ENCODE results near the gene EIF1. TPM values are rescaled to one million over a fixed set of nuclear protein-coding genes. Genes with fewer than 3 reads are reported as not detected.

Gene EIF1
- total RNA-seq, 1 experiment from 2014 or later, result 651 TPM

- no peaks in the 10 kb centered on the region for H3K9me3 ChIP-seq (ENCODE audit: control insufficient read depth, low read depth, low read length)
- H3K23me2 ChIP-seq (ENCODE audit: insufficient read length, low read depth, low read length, poor library complexity, severe bottlenecking), result peaks cover 8% of the 10 kb centered on the region
- no peak overlapping the region for H2AK5ac ChIP-seq (ENCODE audit: insufficient read length, low read length)
- H3K18ac ChIP-seq (ENCODE audit: insufficient read length, low read depth, low read length), result no peak overlapping the region
- H3K4me2 ChIP-seq (ENCODE audit: insufficient read depth, insufficient read length, low read length), result no peak overlapping the region
- H2BK120ac ChIP-seq (ENCODE audit: low read depth, low read length, poor library complexity, severe bottlenecking), result no peak overlapping the region
- H3K56ac ChIP-seq (ENCODE audit: insufficient read length, low read depth, low read length), result no peak overlapping the region
- no peak overlapping the region for H3T11ph ChIP-seq (ENCODE audit: low read length)
- H2BK12ac ChIP-seq (ENCODE audit: insufficient read length, low read depth, low read length), result no peak overlapping the region
- H3K4me1 ChIP-seq (ENCODE audit: insufficient read depth, low read length), result no peaks in the 10 kb centered on the region
- no CpG with 5 or more reads among the region's 5 CpGs for WGBS (ENCODE audit: extremely low coverage, insufficient read length, low lambda C conversion rate)
- Mint-ChIP-seq H3K27me3 (ENCODE audit: low read depth) (peaks cover 53% of the 10 kb centered on the region), H3K27ac (no peak overlapping the region), H3K4me3 (no peak overlapping the region), H3K9me3 (no peaks in the 10 kb centered on the region), H3K36me3 (ENCODE audit: insufficient read depth in 1 of 3, low read depth in 3 of 3) (no peaks in the 10 kb centered on the region; a peak in 1 of 7 replicates), H3K4me1 (peaks cover 12 to 37% of the 10 kb centered on the region in 2 experiments)
- H3K4ac ChIP-seq (ENCODE audit: low read depth, low read length), result no peak overlapping the region
- no peak overlapping the region for H3K23ac ChIP-seq (ENCODE audit: insufficient read length, low read depth, low read length)
- no peak for DNase-seq
- H4K20me1 ChIP-seq (ENCODE audit: control insufficient read depth, insufficient read depth, insufficient read length), result no peaks in the 10 kb centered on the region
- no peak overlapping the region for H3K27ac ChIP-seq (ENCODE audit: insufficient read length, low read depth, low read length)
- no peak overlapping the region for H4K8ac ChIP-seq (replicated peaks; ENCODE audit: insufficient read length, low read depth, low read length)
- peaks cover 14% of the 10 kb centered on the region; the same call in 1 of the 2 replicates for H3K27me3 ChIP-seq (ENCODE audit: insufficient read depth, low read length)
- H4K91ac ChIP-seq (ENCODE audit: insufficient read length, low read depth, low read length), result no peak overlapping the region
- TF ChIP-seq, protein P1, sequence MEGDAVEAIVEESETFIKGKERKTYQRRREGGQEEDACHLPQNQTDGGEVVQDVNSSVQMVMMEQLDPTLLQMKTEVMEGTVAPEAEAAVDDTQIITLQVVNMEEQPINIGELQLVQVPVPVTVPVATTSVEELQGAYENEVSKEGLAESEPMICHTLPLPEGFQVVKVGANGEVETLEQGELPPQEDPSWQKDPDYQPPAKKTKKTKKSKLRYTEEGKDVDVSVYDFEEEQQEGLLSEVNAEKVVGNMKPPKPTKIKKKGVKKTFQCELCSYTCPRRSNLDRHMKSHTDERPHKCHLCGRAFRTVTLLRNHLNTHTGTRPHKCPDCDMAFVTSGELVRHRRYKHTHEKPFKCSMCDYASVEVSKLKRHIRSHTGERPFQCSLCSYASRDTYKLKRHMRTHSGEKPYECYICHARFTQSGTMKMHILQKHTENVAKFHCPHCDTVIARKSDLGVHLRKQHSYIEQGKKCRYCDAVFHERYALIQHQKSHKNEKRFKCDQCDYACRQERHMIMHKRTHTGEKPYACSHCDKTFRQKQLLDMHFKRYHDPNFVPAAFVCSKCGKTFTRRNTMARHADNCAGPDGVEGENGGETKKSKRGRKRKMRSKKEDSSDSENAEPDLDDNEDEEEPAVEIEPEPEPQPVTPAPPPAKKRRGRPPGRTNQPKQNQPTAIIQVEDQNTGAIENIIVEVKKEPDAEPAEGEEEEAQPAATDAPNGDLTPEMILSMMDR (conservative IDR thresholded peaks at IDR 0.05), result no peak
- H2BK5ac ChIP-seq (ENCODE audit: insufficient read length, low read length), result no peak overlapping the region
- H3K79me1 ChIP-seq (ENCODE audit: insufficient read depth, low read depth, low read length, poor library complexity, severe bottlenecking), result no peaks in the 10 kb centered on the region
- H4K5ac ChIP-seq (ENCODE audit: insufficient read length, low read depth, low read length), result no peak overlapping the region
- H2BK20ac ChIP-seq (ENCODE audit: low read depth, low read length, poor library complexity, severe bottlenecking), result no peak overlapping the region
- H3K9ac ChIP-seq (ENCODE audit: extremely low read depth, insufficient read length, low read length), result no peak overlapping the region
- H3K79me2 ChIP-seq (ENCODE audit: insufficient read depth, low read length), result no peaks in the 10 kb centered on the region
- H2BK15ac ChIP-seq (ENCODE audit: low read depth, low read length), result no peak overlapping the region
- no peak overlapping the region for H3K14ac ChIP-seq (ENCODE audit: insufficient read depth, low read length)
- no peak overlapping the region for H2AFZ ChIP-seq (ENCODE audit: low read length)
These were observed 49.0 kb downstream of the EIF1 start for GRCh38 chr17:41737680-41738023.
